CD14-positive monocyte (primary cell): ENCODE data around the gene RFX2. TPM values are rescaled to one million over a fixed set of nuclear protein-coding genes. Genes with fewer than 3 reads are reported as not detected.

Experiments
- DNase-seq, 3 donors: peaks; one replicate each; pipeline ENCODE4 v3.0.0-alpha.2; 2011 to 2022
- H2AFZ ChIP-seq: 2 replicates; pipeline ENCODE4 v1.6.0; 2012; ENCODE audit warnings: mild to moderate bottlenecking, low read depth, low read length, inconsistent platforms; ENCODE audit not compliant: insufficient read depth, poor library complexity, severe bottlenecking
- H3K27ac ChIP-seq, 2 donors: 1 replicate in 1 of 2; 2 replicates in 1 of 2; pipeline ENCODE4 v1.5.1; 2012 to 2013; ENCODE audit warnings: low read length in 2 of 2, control low read depth in 1 of 2, inconsistent platforms in 1 of 2, low read depth in 1 of 2, mild to moderate bottlenecking in 1 of 2
- H3K27me3 ChIP-seq, 2 donors: one replicate each; pipeline versions ENCODE4 v1.6.0 to v1.6.1; 2011 to 2013; ENCODE audit warnings: low read length in 2 of 2; ENCODE audit not compliant: control insufficient read depth in 2 of 2, insufficient read depth in 2 of 2
- H3K36me3 ChIP-seq, 2 donors: replicated peaks in 1 of 2; 1 replicate in 1 of 2; 2 replicates in 1 of 2; pipeline versions ENCODE4 v1.5.1 to v1.6.1; 2012 to 2013; ENCODE audit warnings: low read length in 2 of 2, control low read depth in 1 of 2, inconsistent platforms in 1 of 2, mild to moderate bottlenecking in 1 of 2; ENCODE audit not compliant: insufficient read depth in 2 of 2, control insufficient read depth in 1 of 2
- H3K4me1 ChIP-seq, 2 donors: 1 replicate in 1 of 2; 2 replicates in 1 of 2; pipeline versions ENCODE4 v1.5.1 to v1.6.1; 2012 to 2013; ENCODE audit warnings: low read length in 2 of 2, control low read depth in 1 of 2, inconsistent platforms in 1 of 2, mild to moderate bottlenecking in 1 of 2, moderate library complexity in 1 of 2; ENCODE audit not compliant: insufficient read depth in 2 of 2, control insufficient read depth in 1 of 2
- H3K4me2 ChIP-seq: replicated peaks from 2 replicates; pipeline ENCODE3; 2012; ENCODE audit warnings: low read length, moderate library complexity, mild to moderate bottlenecking; ENCODE audit not compliant: poor library complexity, severe bottlenecking; ENCODE audit errors: extremely low read depth
- H3K4me3 ChIP-seq, 3 experiments: fragments of 200-600 bp in 1 of 3; sonication (generic) in 1 of 3; replicated peaks in 1 of 3; 1 replicate in 2 of 3; 2 replicates in 1 of 3; pipeline ENCODE4 v1.5.1; 2011 to 2013; ENCODE audit warnings: low read length in 3 of 3, mild to moderate bottlenecking in 3 of 3, control low read depth in 2 of 3, low read depth in 2 of 3, inconsistent platforms in 1 of 3, moderate library complexity in 1 of 3
- H3K79me2 ChIP-seq: 2 replicates; pipeline ENCODE4 v1.6.0; 2012; ENCODE audit warnings: mild to moderate bottlenecking, control low read depth, inconsistent platforms, low read length, moderate library complexity; ENCODE audit not compliant: insufficient read depth
- H3K9ac ChIP-seq: 2 replicates; pipeline ENCODE4 v1.6.0; 2017; ENCODE audit warnings: low read length, mild to moderate bottlenecking; ENCODE audit not compliant: insufficient read depth, poor library complexity, severe bottlenecking
- H3K9me3 ChIP-seq, 2 donors: replicated peaks in 1 of 2; 1 replicate in 1 of 2; 2 replicates in 1 of 2; pipeline versions ENCODE4 v1.5.1 to v1.6.1; 2012 to 2013; ENCODE audit warnings: low read length in 2 of 2, control low read depth in 1 of 2; ENCODE audit not compliant: control insufficient read depth in 1 of 2, insufficient read depth in 1 of 2
- H4K20me1 ChIP-seq: 2 replicates; pipeline ENCODE4 v1.6.0; 2012; ENCODE audit warnings: mild to moderate bottlenecking, low read length, control low read depth, moderate library complexity; ENCODE audit not compliant: insufficient read depth
- H3K27ac Mint-ChIP-seq, 7 donors: one replicate each; pipeline ENCODE4 v1.8.0; 2020; ENCODE audit warnings: mild to moderate bottlenecking in 7 of 7, mixed read lengths in 7 of 7, moderate library complexity in 6 of 7, inconsistent platforms in 2 of 7
- H3K27me3 Mint-ChIP-seq, 3 donors: one replicate each; pipeline ENCODE4 v1.8.0; 2021 to 2022; ENCODE audit warnings: low read depth in 3 of 3, mild to moderate bottlenecking in 3 of 3, mixed read lengths in 3 of 3, moderate library complexity in 3 of 3, inconsistent platforms in 1 of 3
- H3K36me3 Mint-ChIP-seq, 2 donors: one replicate each; pipeline ENCODE4 v1.8.0; 2020; ENCODE audit warnings: mixed read lengths in 2 of 2, inconsistent platforms in 1 of 2, mild to moderate bottlenecking in 1 of 2
- H3K4me1 Mint-ChIP-seq: one replicate; pipeline ENCODE4 v1.8.0; 2020; ENCODE audit warnings: mild to moderate bottlenecking, mixed read lengths
- H3K4me3 Mint-ChIP-seq, 2 donors: one replicate each; pipeline ENCODE4 v1.8.0; 2020; ENCODE audit warnings: mild to moderate bottlenecking in 2 of 2, mixed read lengths in 2 of 2, moderate library complexity in 1 of 2
- H3K9me3 Mint-ChIP-seq, 7 donors: one replicate each; pipeline ENCODE4 v1.8.0; 2020 to 2022; ENCODE audit warnings: mixed read lengths in 7 of 7, mild to moderate bottlenecking in 6 of 7, moderate library complexity in 6 of 7, inconsistent platforms in 2 of 7
- WGBS: methylation state at CpG from one replicate; pipeline ENCODE4 v1.1.5; 2013; ENCODE audit warnings: missing lambda C conversion rate; ENCODE audit not compliant: insufficient coverage; 5-methylcytosine and 5-hydroxymethylcytosine counted together
- intact Hi-C, 2 donors: fragments of 100-400 bp; cut with micrococcal nuclease; formaldehyde crosslinking; loops; one replicate each; pipeline versions ENCODE4 v1.15.0 to v1.15.1; 2023
- polyA plus RNA-seq, 3 donors: library from polyadenylated mRNA; depleted of rRNA in 1 of 3; unstranded in 2 of 3; stranded (reverse) in 1 of 3; fragments of 300-500 nt in 2 of 3; fragments of >200 nt in 1 of 3; fragmentation: Illumina TruSeq in 2 of 3; gene quantifications; 1 replicate in 2 of 3; 2 replicates in 1 of 3; pipeline ENCODE4 v1.2.3, GENCODE V29; 2012 to 2021
- TF ChIP-seq, protein P1 (sequence below): fragments of 200-600 bp; IDR thresholded peaks from one replicate; pipeline ENCODE4 v1.8.0; 2022; ENCODE audit warnings: antibody characterized with exemption, mild to moderate bottlenecking

RFX2 gene
- polyA plus RNA-seq, 3 donors: 5.7 to 12.9 (median 8.7) TPM

- intact Hi-C loops: no loop called here
- Histone ChIP-seq H4K20me1 (peaks cover 97% of the 10 kb centered on the region), H3K9ac (no peak overlapping the region)
Measured at GRCh38 chr19:5958851-5959122, 151.5 kb downstream of the RFX2 start.

GRCh38 chr19:5958074-5958850, 152.0 kb downstream of the RFX2 start:
- Histone ChIP-seq H2AFZ (no peak overlapping the region), H4K20me1 (peaks cover 97% of the 10 kb centered on the region), H3K9me3 (no peaks in the 10 kb centered on the region), H3K27me3 (no peaks in the 10 kb centered on the region), H3K4me2 (no peak overlapping the region), H3K79me2 (peaks cover 100% of the 10 kb centered on the region), H3K4me1 (peaks cover 30 to 35% of the 10 kb centered on the region in 2 donors), H3K4me3 (no peak overlapping the region), H3K36me3 (peaks cover 3 to 37% of the 10 kb centered on the region in 2 donors), H3K27ac (peak overlapping the region in 1 of 2 donors; percentile 16), H3K9ac (no peak overlapping the region)
- TF ChIP-seq, protein P1, sequence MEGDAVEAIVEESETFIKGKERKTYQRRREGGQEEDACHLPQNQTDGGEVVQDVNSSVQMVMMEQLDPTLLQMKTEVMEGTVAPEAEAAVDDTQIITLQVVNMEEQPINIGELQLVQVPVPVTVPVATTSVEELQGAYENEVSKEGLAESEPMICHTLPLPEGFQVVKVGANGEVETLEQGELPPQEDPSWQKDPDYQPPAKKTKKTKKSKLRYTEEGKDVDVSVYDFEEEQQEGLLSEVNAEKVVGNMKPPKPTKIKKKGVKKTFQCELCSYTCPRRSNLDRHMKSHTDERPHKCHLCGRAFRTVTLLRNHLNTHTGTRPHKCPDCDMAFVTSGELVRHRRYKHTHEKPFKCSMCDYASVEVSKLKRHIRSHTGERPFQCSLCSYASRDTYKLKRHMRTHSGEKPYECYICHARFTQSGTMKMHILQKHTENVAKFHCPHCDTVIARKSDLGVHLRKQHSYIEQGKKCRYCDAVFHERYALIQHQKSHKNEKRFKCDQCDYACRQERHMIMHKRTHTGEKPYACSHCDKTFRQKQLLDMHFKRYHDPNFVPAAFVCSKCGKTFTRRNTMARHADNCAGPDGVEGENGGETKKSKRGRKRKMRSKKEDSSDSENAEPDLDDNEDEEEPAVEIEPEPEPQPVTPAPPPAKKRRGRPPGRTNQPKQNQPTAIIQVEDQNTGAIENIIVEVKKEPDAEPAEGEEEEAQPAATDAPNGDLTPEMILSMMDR: no peak
- H3K4me1 Mint-ChIP-seq: peaks cover 50% of the 10 kb centered on the region
- H3K36me3 Mint-ChIP-seq: peaks cover 16 to 18% of the 10 kb centered on the region in 2 donors
- no peak for DNase-seq
- peaks cover 0 to 2% (median 0%) of the 10 kb centered on the region in 3 donors for H3K27me3 Mint-ChIP-seq
- WGBS: 85% methylated on average over 16 of the region's 21 CpGs
- no peaks in the 10 kb centered on the region for H3K9me3 Mint-ChIP-seq
- no peak overlapping the region for H3K4me3 Mint-ChIP-seq
- intact Hi-C loops: no loop called here
- peak overlapping the region in 2 of 7 donors; percentile 32 to 38 for H3K27ac Mint-ChIP-seq

More at GRCh38 chr19:5958851-5959122, 151.5 kb downstream of the RFX2 start:
- Histone ChIP-seq H3K36me3 (peaks cover 3 to 37% of the 10 kb centered on the region in 2 donors), H3K27ac (peak overlapping the region in 1 of 2 donors; percentile 16), H3K4me2 (no peak overlapping the region), H3K27me3 (no peaks in the 10 kb centered on the region), H2AFZ (no peak overlapping the region), H3K4me3 (no peak overlapping the region), H3K79me2 (peaks cover 100% of the 10 kb centered on the region), H3K9me3 (no peaks in the 10 kb centered on the region), H3K4me1 (peaks cover 25 to 35% of the 10 kb centered on the region in 2 donors)
- H3K9me3 Mint-ChIP-seq: no peaks in the 10 kb centered on the region
- peaks cover 18 to 20% of the 10 kb centered on the region in 2 donors for H3K36me3 Mint-ChIP-seq
- H3K4me1 Mint-ChIP-seq: peaks cover 49% of the 10 kb centered on the region
- peak overlapping the region in 3 of 7 donors; percentile 4 to 75 (median 49) for H3K27ac Mint-ChIP-seq
- no peak for DNase-seq
- TF ChIP-seq, protein P1: no peak
- WGBS: 98% methylated on average over 8 of the region's 10 CpGs
- H3K4me3 Mint-ChIP-seq: no peak overlapping the region
- H3K27me3 Mint-ChIP-seq: peaks cover 0 to 2% (median 0%) of the 10 kb centered on the region in 3 donors
